HAP-1 (cell line): ENCODE results near the gene TP53BP1.

Experiments
- DNase-seq, 2 experiments: peaks; one replicate each; pipeline ENCODE4 v3.0.0-alpha.2; 2016 to 2020; ENCODE audit warnings: low spot score in 2 of 2
- H3K27me3 ChIP-seq: fragments of 250-450 bp; sonication (Bioruptor Pico); 2 replicates; pipeline ENCODE4 v1.5.1; 2020; ENCODE audit warnings: low read depth, mild to moderate bottlenecking, moderate library complexity
- H3K36me3 ChIP-seq: fragments of 250-450 bp; sonication (Bioruptor Pico); replicated peaks from 2 replicates; pipeline ENCODE4 v1.5.1; 2020; ENCODE audit warnings: mild to moderate bottlenecking
- H3K4me1 ChIP-seq: fragments of 250-450 bp; sonication (Bioruptor Pico); 2 replicates; pipeline ENCODE4 v1.5.1; 2020; ENCODE audit warnings: mild to moderate bottlenecking
- H3K4me3 ChIP-seq: fragments of 250-450 bp; sonication (Bioruptor Pico); 2 replicates; pipeline ENCODE4 v1.5.1; 2020; ENCODE audit warnings: mild to moderate bottlenecking, moderate library complexity
- H3K9me3 ChIP-seq: fragments of 250-450 bp; sonication (Bioruptor Pico); 2 replicates; pipeline ENCODE4 v1.5.1; 2020; ENCODE audit warnings: mild to moderate bottlenecking, moderate library complexity
- in situ Hi-C: fragments of 300-500 bp; cut with MboI; formaldehyde crosslinking; loops from 3 replicates; pipeline ENCODE4 v1.14.3; 2020; ENCODE audit warnings: low sequenced_read_pairs, inconsistent platforms, mixed read lengths

The TP53BP1 gene

DNA sequence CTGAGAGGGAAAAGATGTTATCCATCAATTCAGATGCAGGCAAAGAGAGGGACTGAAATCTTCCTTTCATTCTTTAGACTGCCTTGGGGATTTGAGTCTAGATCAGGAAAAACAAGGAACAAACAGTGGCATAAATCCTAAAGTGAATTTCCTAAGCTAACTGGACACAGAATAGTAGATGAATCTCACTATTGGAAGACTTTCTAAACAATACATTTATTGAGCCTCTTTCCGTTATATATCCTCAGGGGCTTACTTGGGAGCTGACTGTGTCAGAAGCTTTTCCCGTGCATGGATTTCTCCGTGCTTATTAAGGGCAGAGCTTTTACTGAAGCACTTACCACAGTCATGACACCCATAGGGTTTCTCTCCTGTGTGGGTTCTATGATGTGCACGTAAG is 132.1 kb downstream of the TP53BP1 start:
- in situ Hi-C loops: no loop called here

More for the DNA sequence above, 132.1 kb downstream of the TP53BP1 start:
- H3K4me3 ChIP-seq: no peak overlapping the region
- DNase-seq: no peak
- no peaks in the 10 kb centered on the region for H3K27me3 ChIP-seq
- no peaks in the 10 kb centered on the region for H3K4me1 ChIP-seq
- peaks cover 59% of the 10 kb centered on the region for H3K36me3 ChIP-seq
- peaks cover 12% of the 10 kb centered on the region for H3K9me3 ChIP-seq
